ENCODE data around the gene CEP57L1. TPM values are rescaled to one million over a fixed set of nuclear protein-coding genes. Genes with fewer than 3 reads are reported as not detected.
"Not testable (repeated sequence)": the region's sequence is repeated elsewhere in the genome, so short reads cannot be mapped to it uniquely, and the experiment has no call there.

CEP57L1 gene
- total and polyA plus RNA-seq, 5 donors: 7.1 to 10.4 (median 8.3) TPM

- no peak for DNase-seq
- Histone ChIP-seq H3K27me3 (ENCODE audit: control insufficient read depth, insufficient read depth) (no peaks in the 10 kb centered on the region), H3K27ac (ENCODE audit: low read length) (no peak overlapping the region), H3K9me3 (ENCODE audit: control insufficient read depth, low read length) (no peaks in the 10 kb centered on the region), H3K4me1 (ENCODE audit: control insufficient read depth, insufficient read depth, low read length) (peaks cover 4% of the 10 kb centered on the region), H3K4me3 (ENCODE audit: low read length) (no peak overlapping the region)
- WGBS: 43% methylated on average over 7 of the region's 7 CpGs
- intact Hi-C loops (cut with DNase I): loop anchor here (5.0 to 10.0 kb wide), 3 partner anchors 516 to 531 kb away; no protein-coding TSS in a partner anchor
- ATAC-seq: peak; percentile 58 to 64
Observed at GRCh38 chr6:109073344-109074132, 21.8 kb upstream of the CEP57L1 start.

GRCh38 chr6:109074133-109074415, 21.2 kb upstream of the CEP57L1 start:
- no peaks in the 10 kb centered on the region for H3K27me3 ChIP-seq (ENCODE audit: control insufficient read depth, insufficient read depth)
- ATAC-seq: no peak
- no peak overlapping the region for H3K4me3 ChIP-seq (ENCODE audit: low read length)
- no peak overlapping the region for H3K27ac ChIP-seq (ENCODE audit: low read length)
- peaks cover 4% of the 10 kb centered on the region for H3K4me1 ChIP-seq (ENCODE audit: control insufficient read depth, insufficient read depth, low read length)
- no peaks in the 10 kb centered on the region for H3K9me3 ChIP-seq (ENCODE audit: control insufficient read depth, low read length)
- DNase-seq: no peak
- intact Hi-C loops (cut with DNase I): loop anchor here (5.0 to 10.0 kb wide), 3 partner anchors 517 to 532 kb away; no protein-coding TSS in a partner anchor

- peaks cover 3% of the 10 kb centered on the region for H3K4me1 ChIP-seq (ENCODE audit: control insufficient read depth, insufficient read depth, low read length)
- H3K9me3 ChIP-seq (ENCODE audit: control insufficient read depth, low read length): no peaks in the 10 kb centered on the region
- no peak overlapping the region for H3K4me3 ChIP-seq (ENCODE audit: low read length)
- DNase-seq (no peak), ATAC-seq (no peak)
- no peak overlapping the region for H3K27ac ChIP-seq (ENCODE audit: low read length)
- H3K27me3 ChIP-seq (ENCODE audit: control insufficient read depth, insufficient read depth): no peaks in the 10 kb centered on the region
- intact Hi-C loops (cut with DNase I): loop anchor here in 1 of 4 donors (10.0 kb wide), 1 partner anchor 531 kb away; no protein-coding TSS in a partner anchor
Observed at GRCh38 chr6:109075934-109076333, 19.4 kb upstream of the CEP57L1 start.

GRCh38 chr6:109076377-109076776, 18.9 kb upstream of the CEP57L1 start:
- 45% methylated on average over 3 of the region's 3 CpGs for WGBS
- H3K4me1 ChIP-seq (ENCODE audit: control insufficient read depth, insufficient read depth, low read length): peaks cover 3% of the 10 kb centered on the region

GRCh38 chr6:109079981-109080380, 15.3 kb upstream of the CEP57L1 start:
- H3K4me3 ChIP-seq (ENCODE audit: low read length): no peak overlapping the region
- WGBS: 20% methylated on average over 4 of the region's 4 CpGs

More at GRCh38 chr6:109076377-109076776, 18.9 kb upstream of the CEP57L1 start:
- Histone ChIP-seq H3K4me3 (ENCODE audit: low read length) (no peak overlapping the region), H3K27me3 (ENCODE audit: control insufficient read depth, insufficient read depth) (no peaks in the 10 kb centered on the region), H3K27ac (ENCODE audit: low read length) (no peak overlapping the region), H3K9me3 (ENCODE audit: control insufficient read depth, low read length) (no peaks in the 10 kb centered on the region)
- no peak for ATAC-seq
- DNase-seq: no peak
- intact Hi-C loops (cut with DNase I): loop anchor here in 1 of 4 donors (10.0 kb wide), 1 partner anchor 532 kb away; no protein-coding TSS in a partner anchor

GRCh38 chr6:109081026-109081425, 14.3 kb upstream of the CEP57L1 start:
- no peaks in the 10 kb centered on the region for H3K9me3 ChIP-seq (ENCODE audit: control insufficient read depth, low read length)
- no peak for DNase-seq
- peaks cover 7% of the 10 kb centered on the region for H3K4me1 ChIP-seq (ENCODE audit: control insufficient read depth, insufficient read depth, low read length)
- no peak overlapping the region for H3K27ac ChIP-seq (ENCODE audit: low read length)
- intact Hi-C loops (cut with DNase I): no loop called here
- no peaks in the 10 kb centered on the region for H3K27me3 ChIP-seq (ENCODE audit: control insufficient read depth, insufficient read depth)
- no peak for ATAC-seq
- 53% methylated on average over 1 of the region's 1 CpG for WGBS
- H3K4me3 ChIP-seq (ENCODE audit: low read length): no peak overlapping the region

More at GRCh38 chr6:109079981-109080380, 15.3 kb upstream of the CEP57L1 start:
- ATAC-seq (peak; percentile 93), DNase-seq (peak; percentile 56 to 78 (median 66))
- H3K27me3 ChIP-seq (ENCODE audit: control insufficient read depth, insufficient read depth): no peaks in the 10 kb centered on the region
- no peaks in the 10 kb centered on the region for H3K9me3 ChIP-seq (ENCODE audit: control insufficient read depth, low read length)
- intact Hi-C loops (cut with DNase I): loop anchor here in 1 of 4 donors (10.0 kb wide), 1 partner anchor 535 kb away; no protein-coding TSS in a partner anchor
- H3K27ac ChIP-seq (ENCODE audit: low read length): no peak overlapping the region
- peaks cover 9% of the 10 kb centered on the region for H3K4me1 ChIP-seq (ENCODE audit: control insufficient read depth, insufficient read depth, low read length)

GRCh38 chr6:109081516-109082187, 13.7 kb upstream of the CEP57L1 start:
- DNase-seq (no peak), ATAC-seq (no peak)
- Histone ChIP-seq H3K27ac (ENCODE audit: low read length) (peak overlapping the region; percentile 52), H3K27me3 (ENCODE audit: control insufficient read depth, insufficient read depth) (no peaks in the 10 kb centered on the region), H3K9me3 (ENCODE audit: control insufficient read depth, low read length) (no peaks in the 10 kb centered on the region), H3K4me3 (ENCODE audit: low read length) (no peak overlapping the region), H3K4me1 (ENCODE audit: control insufficient read depth, insufficient read depth, low read length) (peaks cover 7% of the 10 kb centered on the region)
- intact Hi-C loops (cut with DNase I): no loop called here
- 75% methylated on average over 4 of the region's 4 CpGs for WGBS

GRCh38 chr6:109082188-109082577, 13.1 kb upstream of the CEP57L1 start:
- intact Hi-C loops (cut with DNase I): no loop called here
- H3K27ac ChIP-seq (ENCODE audit: low read length): peak overlapping the region; percentile 89
- peaks cover 7% of the 10 kb centered on the region for H3K4me1 ChIP-seq (ENCODE audit: control insufficient read depth, insufficient read depth, low read length)
- H3K27me3 ChIP-seq (ENCODE audit: control insufficient read depth, insufficient read depth): no peaks in the 10 kb centered on the region
- H3K9me3 ChIP-seq (ENCODE audit: control insufficient read depth, low read length): no peaks in the 10 kb centered on the region
- ATAC-seq (peak in 1 of 2 donors; percentile 47), DNase-seq (no peak)
- no peak overlapping the region for H3K4me3 ChIP-seq (ENCODE audit: low read length)
- 94% methylated on average over 1 of the region's 1 CpG for WGBS

- H3K9me3 ChIP-seq (ENCODE audit: control insufficient read depth, low read length): no peaks in the 10 kb centered on the region
- intact Hi-C loops (cut with DNase I): no loop called here
- 63% methylated on average over 1 of the region's 1 CpG for WGBS
- peaks cover 7% of the 10 kb centered on the region for H3K4me1 ChIP-seq (ENCODE audit: control insufficient read depth, insufficient read depth, low read length)
- H3K27me3 ChIP-seq (ENCODE audit: control insufficient read depth, insufficient read depth): no peaks in the 10 kb centered on the region
- H3K4me3 ChIP-seq (ENCODE audit: low read length): no peak overlapping the region
- DNase-seq (no peak), ATAC-seq (peak; percentile 37 to 52)
- H3K27ac ChIP-seq (ENCODE audit: low read length): no peak overlapping the region
Observed at GRCh38 chr6:109083657-109084056, 11.7 kb upstream of the CEP57L1 start.

- H3K27me3 ChIP-seq (ENCODE audit: control insufficient read depth, insufficient read depth); H3K4me3 ChIP-seq (ENCODE audit: low read length); DNase-seq; intact Hi-C loops (cut with DNase I); H3K9me3 ChIP-seq (ENCODE audit: control insufficient read depth, low read length); H3K4me1 ChIP-seq (ENCODE audit: control insufficient read depth, insufficient read depth, low read length); ATAC-seq: not testable (repeated sequence)
- WGBS: 70% methylated on average over 8 of the region's 8 CpGs
- peak overlapping the region; percentile 88 for H3K27ac ChIP-seq (ENCODE audit: low read length)
Observed at GRCh38 chr6:109084146-109084545, 11.2 kb upstream of the CEP57L1 start.

- WGBS: 45% methylated on average over 5 of the region's 5 CpGs
- ATAC-seq (no peak), DNase-seq (no peak)
- peaks cover 5% of the 10 kb centered on the region for H3K4me1 ChIP-seq (ENCODE audit: control insufficient read depth, insufficient read depth, low read length)
- no peak overlapping the region for H3K27ac ChIP-seq (ENCODE audit: low read length)
- no peaks in the 10 kb centered on the region for H3K27me3 ChIP-seq (ENCODE audit: control insufficient read depth, insufficient read depth)
- H3K9me3 ChIP-seq (ENCODE audit: control insufficient read depth, low read length): no peaks in the 10 kb centered on the region
- intact Hi-C loops (cut with DNase I): no loop called here
- no peak overlapping the region for H3K4me3 ChIP-seq (ENCODE audit: low read length)
Observed at GRCh38 chr6:109087661-109088264, 7.5 kb upstream of the CEP57L1 start.
